ENCODE data around the gene PXMP4. TPM values are rescaled to one million over a fixed set of nuclear protein-coding genes. Genes with fewer than 3 reads are reported as not detected.

Gene PXMP4
- polyA plus RNA-seq, 1 donor (not counting 4 experiments of a cell fraction or from before 2014, with no cell fraction given), result 3.2 TPM

GRCh38 chr20:33731693-33732165 is 11.6 kb upstream of the PXMP4 start, which contains the start of gene ZNF341:
Gene ZNF341 (plus strand): TSS chr20:33731996. CDS start chr20:33732022, 26 bp downstream.
- H3K27me3 ChIP-seq (ENCODE audit: control insufficient read depth, extremely low read depth, insufficient read depth, low read length), result no peaks in the 10 kb centered on the region
- dilution Hi-C loops (cut with MboI; ENCODE audit: extremely low pct_ligation_motif_present, low sequenced_read_pairs), result no loop called here
- H2AFZ ChIP-seq (ENCODE audit: control insufficient read depth, low read length), result peak within 1 kb of the TSS; percentile 91
- H3K4me3 ChIP-seq (ENCODE audit: control insufficient read depth in 2 of 3, extremely low read depth in 1 of 3, insufficient read depth in 2 of 3, low read depth in 1 of 3, low read length in 3 of 3), result peak within 1 kb of the TSS; percentile 32 to 78 (median 74)
- peak within 1 kb of the TSS; percentile 67 for H3K9ac ChIP-seq (ENCODE audit: control insufficient read depth, extremely low read depth, insufficient read depth, low read length)
- DNase-seq (ENCODE audit: low read depth, low spot score), result peak; percentile 2
- TF ChIP-seq EZH2 (IDR thresholded peaks at IDR 0.05; ENCODE audit: low read length) (no peak), CTCF (optimal IDR thresholded peaks at IDR 0.05 in 1 of 3, IDR thresholded peaks at IDR 0.05 in 1 of 3, conservative IDR thresholded peaks at IDR 0.05 in 1 of 3; ENCODE audit: extremely low read depth in 1 of 3, insufficient read depth in 2 of 3, low read length in 3 of 3) (peak in 2 of 3 experiments; percentile 63 to 93)
- H3K9me1 ChIP-seq (ENCODE audit: control insufficient read depth, extremely low read depth, insufficient read depth, low read length), result no peaks in the 10 kb centered on the region
- H4K20me1 ChIP-seq (ENCODE audit: control insufficient read depth, extremely low read depth, insufficient read depth, low read length), result no peaks in the 10 kb centered on the region
- H3K79me2 ChIP-seq (ENCODE audit: control insufficient read depth, insufficient read depth, low read length), result no peaks in the 10 kb centered on the region
- H3K4me1 ChIP-seq (ENCODE audit: control insufficient read depth, extremely low read depth, insufficient read depth, low read length), result peaks cover 15% of the 10 kb centered on the region
- no peak for FAIRE-seq
- peak within 1 kb of the TSS; percentile 93 for H3K4me2 ChIP-seq (ENCODE audit: control insufficient read depth, extremely low read depth, insufficient read depth, low read depth, low read length)
- H3K36me3 ChIP-seq (ENCODE audit: control insufficient read depth in 2 of 2, extremely low read depth in 1 of 2, insufficient read depth in 2 of 2, low read length in 2 of 2), result peaks cover 0 to under 1% of the 10 kb centered on the region in 2 experiments
- H3K9me3 ChIP-seq (ENCODE audit: control insufficient read depth, low read depth, low read length), result peaks cover 3% of the 10 kb centered on the region
- peak within 1 kb of the TSS; percentile 29 for H3K27ac ChIP-seq (ENCODE audit: control insufficient read depth, insufficient read depth, low read length)

DNA sequence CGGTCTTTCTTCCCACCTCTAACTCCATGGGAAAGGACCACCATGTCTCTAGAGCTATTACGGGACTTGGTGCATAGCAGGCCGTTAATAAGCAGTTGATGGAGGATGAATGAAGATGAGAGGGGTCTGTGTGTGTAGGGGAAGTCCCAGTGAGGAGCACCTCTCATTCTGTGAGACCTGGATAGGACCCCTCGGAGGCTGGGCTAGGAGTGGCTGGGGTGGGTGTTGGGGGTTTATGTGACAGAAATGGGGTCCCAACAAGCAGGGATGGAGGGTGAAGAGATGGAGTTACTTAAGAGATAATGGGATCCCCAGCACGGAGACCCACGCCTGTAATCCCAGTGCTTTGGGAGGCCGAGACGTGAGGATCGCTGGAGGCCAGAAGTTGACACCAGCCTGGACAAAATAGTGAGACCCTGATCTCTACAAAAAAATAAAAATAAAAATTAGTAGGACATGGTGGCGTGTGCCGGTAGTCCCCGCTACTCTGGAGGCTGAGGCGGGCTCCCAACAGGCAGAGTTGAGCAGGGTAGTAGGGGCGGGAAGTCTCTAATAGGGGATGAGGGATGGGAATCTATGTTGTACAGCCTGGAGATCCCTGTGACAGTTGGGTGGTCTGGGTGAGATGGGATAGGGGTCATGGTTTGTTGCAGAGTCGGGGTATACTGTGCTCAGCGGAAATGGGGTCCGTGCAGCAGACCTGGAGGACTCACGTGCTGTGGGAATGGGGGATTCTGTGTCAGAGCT is 11.0 kb upstream of the PXMP4 start:
- H3K79me2 ChIP-seq (ENCODE audit: control insufficient read depth, insufficient read depth, low read length), result no peaks in the 10 kb centered on the region
- peak overlapping the region; percentile 67 for H3K9ac ChIP-seq (ENCODE audit: control insufficient read depth, extremely low read depth, insufficient read depth, low read length)
- dilution Hi-C loops (cut with MboI; ENCODE audit: extremely low pct_ligation_motif_present, low sequenced_read_pairs), result no loop called here
- peaks cover 15% of the 10 kb centered on the region for H3K4me1 ChIP-seq (ENCODE audit: control insufficient read depth, extremely low read depth, insufficient read depth, low read length)
- peak overlapping the region; percentile 76 for H3K4me2 ChIP-seq (ENCODE audit: control insufficient read depth, extremely low read depth, insufficient read depth, low read depth, low read length)
- H4K20me1 ChIP-seq (ENCODE audit: control insufficient read depth, extremely low read depth, insufficient read depth, low read length), result no peaks in the 10 kb centered on the region
- H3K9me1 ChIP-seq (ENCODE audit: control insufficient read depth, extremely low read depth, insufficient read depth, low read length), result no peaks in the 10 kb centered on the region
- TF ChIP-seq CTCF (optimal IDR thresholded peaks at IDR 0.05 in 1 of 3, IDR thresholded peaks at IDR 0.05 in 1 of 3, conservative IDR thresholded peaks at IDR 0.05 in 1 of 3; ENCODE audit: extremely low read depth in 1 of 3, insufficient read depth in 2 of 3, low read length in 3 of 3), result no peak
- no peak for TF ChIP-seq EZH2 (IDR thresholded peaks at IDR 0.05; ENCODE audit: low read length)
- peak overlapping the region; percentile 90 for H2AFZ ChIP-seq (ENCODE audit: control insufficient read depth, low read length)
- DNase-seq (ENCODE audit: low read depth, low spot score) (no peak), FAIRE-seq (no peak)
- peaks cover 1% of the 10 kb centered on the region for H3K9me3 ChIP-seq (ENCODE audit: control insufficient read depth, low read depth, low read length)
- H3K27me3 ChIP-seq (ENCODE audit: control insufficient read depth, extremely low read depth, insufficient read depth, low read length), result no peaks in the 10 kb centered on the region
- H3K27ac ChIP-seq (ENCODE audit: control insufficient read depth, insufficient read depth, low read length), result no peak overlapping the region
- H3K4me3 ChIP-seq (ENCODE audit: control insufficient read depth in 2 of 3, extremely low read depth in 1 of 3, insufficient read depth in 2 of 3, low read depth in 1 of 3, low read length in 3 of 3), result peak overlapping the region; percentile 32 to 65 (median 60)
- H3K36me3 ChIP-seq (ENCODE audit: control insufficient read depth in 2 of 2, extremely low read depth in 1 of 2, insufficient read depth in 2 of 2, low read length in 2 of 2), result no peaks in the 10 kb centered on the region
